Measurements from ENCODE around the gene GOLGB1. TPM values are rescaled to one million over a fixed set of nuclear protein-coding genes. Genes with fewer than 3 reads are reported as not detected.

Gene GOLGB1
- total RNA-seq, 1 experiment from 2014 or later = 31.3 TPM

- TF ChIP-seq YY1 (IDR thresholded peaks at IDR 0.05; ENCODE audit: extremely low read depth, insufficient replicate concordance, low read depth, low read length) (no peak), CEBPB (IDR thresholded peaks at IDR 0.05; ENCODE audit: low read depth) (no peak), SRF (IDR thresholded peaks at IDR 0.05; ENCODE audit: low read depth) (no peak), ZNF274 (IDR thresholded peaks at IDR 0.05; ENCODE audit: low read depth, low read length) (no peak), ATF3 (IDR thresholded peaks at IDR 0.05) (no peak)
- no peak for DNase-seq (ENCODE audit: low read depth, low spot score)
- H3K36me3 ChIP-seq (ENCODE audit: control insufficient read depth in 1 of 2, insufficient read depth in 2 of 2, low read length in 2 of 2) = no peaks in the 10 kb centered on the region
- H3K4me1 ChIP-seq (ENCODE audit: control insufficient read depth in 1 of 2, insufficient read depth in 2 of 2, low read length in 2 of 2) = no peaks in the 10 kb centered on the region
- H3K9me2 ChIP-seq (ENCODE audit: insufficient read depth) = no peaks in the 10 kb centered on the region
- CTCF ChIA-PET = no interaction called here
- no peaks in the 10 kb centered on the region for H3K79me2 ChIP-seq (ENCODE audit: insufficient read depth, low read length)
- no peak overlapping the region for H3K9ac ChIP-seq (ENCODE audit: low read length)
- H2AFZ ChIP-seq (ENCODE audit: low read depth, low read length, poor library complexity, severe bottlenecking) = no peak overlapping the region
- no peak overlapping the region for H3K4me3 ChIP-seq (replicated peaks in 1 of 2; ENCODE audit: low read depth in 1 of 2, low read length in 2 of 2)
- no peak for ATAC-seq
- BruUV-seq (replicated peaks) = no TSS peak
- intact Hi-C loops (cut with micrococcal nuclease) = no loop called here
- H3K27me3 ChIP-seq (ENCODE audit: insufficient read depth, low read length) = peaks cover 3% of the 10 kb centered on the region; the same call in 1 of the 2 replicates
- H3K27ac ChIP-seq (ENCODE audit: low read depth, low read length) = no peak overlapping the region
- H3K4me2 ChIP-seq (ENCODE audit: low read length) = no peak overlapping the region
- POLR2A ChIA-PET = no interaction called here
- RAD21 ChIA-PET (ENCODE audit: low non-redundant PET in 1 of 2, low total read pairs in 2 of 2, uncharacterized antibody in 2 of 2, unreplicated experiment in 2 of 2) = no interaction called here
- no peaks in the 10 kb centered on the region for H3K9me3 ChIP-seq (ENCODE audit: control insufficient read depth in 1 of 2, insufficient read depth in 1 of 2, low read depth in 1 of 2, low read length in 2 of 2)
- no peaks in the 10 kb centered on the region for H4K20me1 ChIP-seq (ENCODE audit: insufficient read depth)
Observed at GRCh38 chr3:121642601-121643314, 106.8 kb downstream of the GOLGB1 start.

GRCh38 chr3:121641127-121641526 lies 108.4 kb downstream of the GOLGB1 start:
- ATAC-seq (no peak), DNase-seq (ENCODE audit: low read depth, low spot score) (no peak)
- H3K9ac ChIP-seq (ENCODE audit: low read length) = no peak overlapping the region
- no peaks in the 10 kb centered on the region for H3K9me3 ChIP-seq (ENCODE audit: control insufficient read depth in 1 of 2, insufficient read depth in 1 of 2, low read depth in 1 of 2, low read length in 2 of 2)
- H3K4me3 ChIP-seq (replicated peaks in 1 of 2; ENCODE audit: low read depth in 1 of 2, low read length in 2 of 2) = no peak overlapping the region
- ChIA-PET CTCF (no interaction called here), RAD21 (ENCODE audit: low non-redundant PET in 1 of 2, low total read pairs in 2 of 2, uncharacterized antibody in 2 of 2, unreplicated experiment in 2 of 2) (no interaction called here), POLR2A (no interaction called here)
- no peaks in the 10 kb centered on the region for H4K20me1 ChIP-seq (ENCODE audit: insufficient read depth)
- H2AFZ ChIP-seq (ENCODE audit: low read depth, low read length, poor library complexity, severe bottlenecking) = no peak overlapping the region
- no peaks in the 10 kb centered on the region for H3K79me2 ChIP-seq (ENCODE audit: insufficient read depth, low read length)
- no peak overlapping the region for H3K27ac ChIP-seq (ENCODE audit: low read depth, low read length)
- no peaks in the 10 kb centered on the region for H3K36me3 ChIP-seq (ENCODE audit: control insufficient read depth in 1 of 2, insufficient read depth in 2 of 2, low read length in 2 of 2)
- no TSS peak for BruUV-seq (replicated peaks)
- H3K9me2 ChIP-seq (ENCODE audit: insufficient read depth) = no peaks in the 10 kb centered on the region
- no peaks in the 10 kb centered on the region for H3K4me1 ChIP-seq (ENCODE audit: control insufficient read depth in 1 of 2, insufficient read depth in 2 of 2, low read length in 2 of 2)
- H3K27me3 ChIP-seq (ENCODE audit: insufficient read depth, low read length) = peaks cover 9% of the 10 kb centered on the region
- H3K4me2 ChIP-seq (ENCODE audit: low read length) = no peak overlapping the region
- intact Hi-C loops (cut with micrococcal nuclease) = no loop called here
- TF ChIP-seq EZH2phosphoT487 (IDR thresholded peaks at IDR 0.05; ENCODE audit: borderline replicate concordance) = no peak
- no peak for TF ChIP-seq SP1 (IDR thresholded peaks at IDR 0.05; ENCODE audit: low read depth)
- TF ChIP-seq REST (IDR thresholded peaks at IDR 0.05; ENCODE audit: low read depth) = no peak
- no peak for TF ChIP-seq SRF (IDR thresholded peaks at IDR 0.05; ENCODE audit: low read depth)
- TF ChIP-seq SIN3A (IDR thresholded peaks at IDR 0.05; ENCODE audit: low read depth) = no peak
- TF ChIP-seq POLR2A (IDR thresholded peaks at IDR 0.05; ENCODE audit: borderline replicate concordance, extremely low read depth, insufficient read depth, insufficient read length) = no peak
- no peak for TF ChIP-seq JUND (IDR thresholded peaks at IDR 0.05)
- no peak for TF ChIP-seq EZH2 (IDR thresholded peaks at IDR 0.05)
- no peak for TF ChIP-seq FOSL1 (IDR thresholded peaks at IDR 0.05; ENCODE audit: low read depth)
- TF ChIP-seq POLR2AphosphoS5 (IDR thresholded peaks at IDR 0.05; ENCODE audit: low read depth, low read length) = no peak
- TF ChIP-seq CEBPB (IDR thresholded peaks at IDR 0.05; ENCODE audit: low read depth) = no peak
- no peak for TF ChIP-seq CTCF (IDR thresholded peaks at IDR 0.05 in 2 of 3, conservative IDR thresholded peaks at IDR 0.05 in 1 of 3; ENCODE audit: borderline replicate concordance in 1 of 3, insufficient read depth in 1 of 3, low read depth in 2 of 3, low read length in 2 of 3)
- no peak for TF ChIP-seq ELF1 (IDR thresholded peaks at IDR 0.05; ENCODE audit: borderline replicate concordance, low read depth)
